ENCODE results near the gene PELI2. TPM values are rescaled to one million over a fixed set of nuclear protein-coding genes. Genes with fewer than 3 reads are reported as not detected.

Gene PELI2
- total RNA-seq, 3 donors from 2014 or later (not counting 1 experiment from before 2014, with no cell fraction given): 16.4 to 25.0 (median 24.9) TPM

- Mint-ChIP-seq H3K4me1 (peaks cover 5 to 11% of the 10 kb centered on the region in 2 donors), H3K4me3 (no peak overlapping the region), H3K9me3 (no peaks in the 10 kb centered on the region), H3K27ac (no peak overlapping the region), H3K36me3 (no peaks in the 10 kb centered on the region), H3K27me3 (ENCODE audit: low read depth in 2 of 2) (no peaks in the 10 kb centered on the region)
- DNase-seq: no peak
- Histone ChIP-seq H3K9me3 (ENCODE audit: control insufficient read depth, insufficient read depth, low read length) (no peaks in the 10 kb centered on the region), H3K36me3 (ENCODE audit: control insufficient read depth, insufficient read depth, low read length) (no peaks in the 10 kb centered on the region), H3K4me3 (ENCODE audit: low read length) (no peak overlapping the region), H3K27ac (ENCODE audit: low read length) (no peak overlapping the region), H3K27me3 (ENCODE audit: control insufficient read depth, insufficient read depth, low read length) (no peaks in the 10 kb centered on the region), H3K4me1 (ENCODE audit: control insufficient read depth, insufficient read depth, low read length) (no peaks in the 10 kb centered on the region)
- intact Hi-C loops (cut with micrococcal nuclease): no loop called here
- no peak for TF ChIP-seq CTCF (IDR thresholded peaks at IDR 0.05)
- ATAC-seq: no peak
- WGBS (ENCODE audit: insufficient coverage): 41% methylated on average over 7 of the region's 7 CpGs
Measured at GRCh38 chr14:56341766-56342493, 223.7 kb downstream of the PELI2 start.

DNA sequence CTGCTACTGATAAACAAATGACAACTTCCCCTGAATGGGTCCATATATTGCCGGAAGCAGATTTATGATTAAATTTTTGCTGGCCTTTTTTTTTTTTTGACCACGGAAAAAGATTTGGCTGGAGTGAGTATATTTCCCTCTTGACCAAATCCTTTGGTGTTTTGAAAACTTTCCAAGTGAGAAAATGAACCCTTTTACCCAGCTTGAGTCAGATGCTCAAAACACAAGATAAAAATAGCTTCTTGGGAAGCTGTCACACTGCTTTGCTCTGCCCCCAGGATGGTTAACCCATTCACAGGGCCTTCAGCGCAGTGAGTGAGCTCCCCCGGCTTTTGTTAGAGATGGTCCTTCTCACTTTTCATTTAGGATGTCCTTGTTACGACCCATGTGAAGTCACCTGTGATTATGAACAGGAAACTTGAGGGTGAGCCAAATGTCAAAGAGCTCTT lies 224.3 kb downstream of the PELI2 start:
- ATAC-seq (peak in 1 of 3 donors; percentile 34), DNase-seq (no peak)
- no peak for TF ChIP-seq CTCF (IDR thresholded peaks at IDR 0.05)
- Mint-ChIP-seq H3K36me3 (no peaks in the 10 kb centered on the region), H3K27me3 (ENCODE audit: low read depth in 2 of 2) (no peaks in the 10 kb centered on the region), H3K4me3 (no peak overlapping the region), H3K4me1 (peaks cover 5 to 11% of the 10 kb centered on the region in 2 donors), H3K27ac (no peak overlapping the region), H3K9me3 (no peaks in the 10 kb centered on the region)
- no peak overlapping the region for H3K27ac ChIP-seq (ENCODE audit: low read length)
- no peaks in the 10 kb centered on the region for H3K9me3 ChIP-seq (ENCODE audit: control insufficient read depth, insufficient read depth, low read length)
- H3K4me1 ChIP-seq (ENCODE audit: control insufficient read depth, insufficient read depth, low read length): no peaks in the 10 kb centered on the region
- H3K27me3 ChIP-seq (ENCODE audit: control insufficient read depth, insufficient read depth, low read length): no peaks in the 10 kb centered on the region
- WGBS (ENCODE audit: insufficient coverage): 36% methylated on average over 4 of the region's 5 CpGs
- no peaks in the 10 kb centered on the region for H3K36me3 ChIP-seq (ENCODE audit: control insufficient read depth, insufficient read depth, low read length)
- H3K4me3 ChIP-seq (ENCODE audit: low read length): no peak overlapping the region
- intact Hi-C loops (cut with micrococcal nuclease): no loop called here

DNA sequence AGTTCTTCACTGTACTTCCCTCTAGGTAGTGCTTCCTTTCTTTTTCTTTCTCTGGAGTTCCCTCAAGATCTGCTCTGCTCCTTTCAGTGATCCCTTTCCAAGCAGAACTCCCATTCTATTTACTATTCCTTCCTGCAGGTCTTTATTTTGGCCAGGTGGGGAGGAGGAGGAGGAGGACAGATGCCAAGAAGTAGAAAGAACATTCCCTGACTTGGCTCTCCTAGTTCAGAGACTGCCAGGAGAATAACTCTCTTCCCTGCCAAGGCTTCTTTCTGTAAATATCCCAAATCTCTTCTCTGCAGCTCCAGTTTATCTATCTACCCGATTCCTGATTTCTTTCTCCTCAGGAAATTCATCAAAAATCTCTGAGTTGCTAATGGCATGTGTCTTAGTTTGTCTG lies 231.7 kb downstream of the PELI2 start:
- no peaks in the 10 kb centered on the region for H3K4me1 ChIP-seq (ENCODE audit: control insufficient read depth, insufficient read depth, low read length)
- H3K9me3 ChIP-seq (ENCODE audit: control insufficient read depth, insufficient read depth, low read length): no peaks in the 10 kb centered on the region
- DNase-seq: no peak
- H3K4me3 ChIP-seq (ENCODE audit: low read length): no peak overlapping the region
- no peaks in the 10 kb centered on the region for H3K27me3 ChIP-seq (ENCODE audit: control insufficient read depth, insufficient read depth, low read length)
- TF ChIP-seq CTCF (IDR thresholded peaks at IDR 0.05): no peak
- Mint-ChIP-seq H3K27me3 (ENCODE audit: low read depth in 2 of 2) (no peaks in the 10 kb centered on the region), H3K36me3 (no peaks in the 10 kb centered on the region), H3K27ac (no peak overlapping the region), H3K4me3 (no peak overlapping the region), H3K9me3 (no peaks in the 10 kb centered on the region), H3K4me1 (no peaks in the 10 kb centered on the region)
- H3K27ac ChIP-seq (ENCODE audit: low read length): no peak overlapping the region
- intact Hi-C loops (cut with micrococcal nuclease): no loop called here
- no peak for ATAC-seq
- no CpG with 5 or more reads among the region's 1 CpG for WGBS (ENCODE audit: insufficient coverage)
- no peaks in the 10 kb centered on the region for H3K36me3 ChIP-seq (ENCODE audit: control insufficient read depth, insufficient read depth, low read length)
